HG03442 (cell line): ENCODE results near the gene DDB1.

Experiments used
- ATAC-seq: cut with Tn5 transposase; IDR thresholded peaks from one replicate; pipeline ENCODE4 v1.9.1; 2021; ENCODE audit warnings: mild to moderate bottlenecking, moderate library complexity; ENCODE audit not compliant: unreplicated experiment

DDB1 gene

GRCh38 chr11:61337706-61338470, 5.0 kb upstream of the DDB1 start:
- ATAC-seq: no peak

DNA sequence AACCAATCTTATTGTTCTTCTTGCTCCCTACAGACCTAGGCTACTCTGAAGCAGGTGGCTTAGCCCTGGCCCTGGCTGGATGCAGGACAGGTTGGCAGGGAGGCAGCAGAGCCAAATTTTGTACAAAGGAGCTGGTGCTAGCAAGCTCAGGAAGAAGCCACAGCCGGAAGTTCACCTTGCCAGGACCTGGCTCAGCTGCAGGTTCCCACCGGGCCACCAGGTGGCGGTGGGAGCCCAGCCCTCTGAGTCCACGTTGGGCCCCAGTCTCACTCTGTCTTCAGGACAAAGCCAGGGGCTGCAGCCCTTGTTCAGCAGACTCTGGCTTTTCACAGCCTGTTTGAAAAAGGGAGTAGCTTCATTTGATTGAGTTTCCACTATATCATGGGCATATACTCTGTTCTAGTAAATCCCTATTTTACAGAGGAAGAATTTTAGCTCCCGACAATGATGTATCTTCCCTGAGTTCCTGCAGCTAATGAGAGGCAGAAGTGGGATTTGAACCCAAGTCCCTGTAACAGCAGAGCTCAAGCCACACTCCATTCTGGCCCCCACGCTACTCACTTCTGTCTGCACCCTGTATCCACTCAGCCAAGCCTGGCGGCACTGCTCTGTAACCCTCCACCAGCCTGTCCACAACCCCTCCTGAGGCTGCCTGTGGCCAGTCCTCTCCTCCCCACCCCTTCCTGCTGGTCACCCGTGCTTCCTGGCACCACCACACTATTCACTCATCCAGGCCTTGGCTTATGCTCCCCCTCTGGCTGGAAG, 3.4 kb upstream of the DDB1 start:
- peak; percentile 48 for ATAC-seq

- no peak for ATAC-seq
These were observed 2.4 kb upstream of the DDB1 start for GRCh38 chr11:61335355-61335710.

- no peak for ATAC-seq
These were observed 1.8 kb upstream of the DDB1 start for GRCh38 chr11:61334434-61335354.

DNA sequence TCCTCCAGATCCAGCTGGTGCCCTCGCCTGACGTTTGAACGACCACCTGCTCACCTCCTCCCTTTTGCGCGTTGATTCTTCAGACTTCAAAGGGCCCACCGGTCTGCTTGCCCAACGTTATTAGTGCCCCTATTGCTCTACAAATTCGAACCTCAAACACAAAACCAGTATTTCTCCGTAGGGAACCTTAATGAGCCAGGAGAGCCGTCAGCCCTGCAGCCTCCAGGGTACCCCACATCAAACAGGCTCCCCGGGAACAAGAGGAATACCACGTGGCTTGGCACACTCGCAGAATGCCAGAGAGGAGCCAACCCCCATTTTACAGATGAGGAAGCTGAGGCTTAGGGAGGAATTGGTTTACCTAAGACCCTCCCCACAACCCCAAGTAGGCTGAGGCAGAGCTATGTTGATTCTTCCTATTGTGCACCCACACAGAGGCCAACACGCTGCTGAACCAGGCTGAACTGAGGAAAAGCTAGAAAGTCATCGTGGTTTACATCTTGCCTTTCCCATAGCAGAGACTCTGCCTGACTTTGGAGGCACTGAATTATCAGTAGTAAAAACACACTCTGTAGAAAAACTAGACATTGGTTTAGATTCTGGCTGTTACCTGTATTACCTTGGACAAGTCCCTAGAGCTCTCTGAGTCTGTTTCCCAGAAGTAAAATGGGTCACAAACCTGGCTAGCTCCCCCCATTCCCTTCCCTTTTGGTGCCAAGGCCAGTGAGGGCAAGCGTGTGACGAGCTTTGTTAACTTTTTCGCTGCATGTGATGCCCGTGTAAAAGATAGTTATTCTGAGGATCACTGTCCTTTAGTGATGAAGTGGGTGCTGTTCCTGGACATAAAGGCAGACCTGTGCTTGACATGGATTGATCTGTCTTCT, 887 bp upstream of the DDB1 start:
- no peak for ATAC-seq

DNA sequence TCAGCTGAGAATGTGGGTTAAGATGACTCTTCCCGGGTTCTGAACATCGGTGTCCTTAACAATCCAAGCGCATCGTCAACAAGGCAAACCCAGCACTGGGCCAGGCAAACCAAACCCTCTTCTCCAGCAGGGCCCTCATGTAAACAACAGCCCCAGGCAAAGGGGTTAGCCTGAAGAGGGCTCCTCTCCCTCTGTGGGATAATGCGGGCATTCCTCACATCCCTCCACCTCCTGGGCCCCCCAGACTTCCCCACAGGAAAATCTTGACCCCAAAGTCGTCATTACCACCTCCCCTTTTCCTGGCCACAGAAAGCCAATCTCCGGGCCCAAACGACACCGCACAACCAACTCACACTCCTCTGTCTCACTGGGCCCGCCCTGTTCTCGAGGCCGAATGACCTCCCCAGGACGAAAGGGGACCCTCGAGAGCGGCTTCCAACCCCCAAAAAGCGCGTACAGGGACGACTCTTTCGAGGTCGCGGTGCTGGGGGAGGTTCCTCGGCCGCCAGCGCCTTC, 566 bp downstream of the DDB1 start:
- no peak for ATAC-seq

GRCh38 chr11:61331651-61332050, 1.3 kb downstream of the DDB1 start:
- no peak for ATAC-seq

DNA sequence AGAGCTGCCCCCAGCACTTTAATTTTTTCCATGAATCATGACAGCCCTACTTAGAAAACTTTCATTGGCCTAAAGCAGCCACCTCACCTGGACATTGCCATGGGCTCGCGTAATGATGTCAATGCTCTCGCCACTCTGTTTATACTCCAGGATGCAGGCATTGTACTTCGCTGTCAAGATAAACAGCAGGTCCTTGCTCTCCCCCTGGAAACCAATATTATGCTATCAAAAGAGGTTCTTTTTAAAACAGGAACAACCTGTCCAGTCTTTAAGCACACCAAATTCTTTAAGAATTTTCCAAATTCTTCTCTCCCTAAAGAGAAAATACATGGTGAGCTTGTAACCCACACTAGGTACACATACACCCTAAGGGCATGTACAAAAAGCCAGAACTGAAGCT, 3.0 kb downstream of the DDB1 start:
- no peak for ATAC-seq

DNA sequence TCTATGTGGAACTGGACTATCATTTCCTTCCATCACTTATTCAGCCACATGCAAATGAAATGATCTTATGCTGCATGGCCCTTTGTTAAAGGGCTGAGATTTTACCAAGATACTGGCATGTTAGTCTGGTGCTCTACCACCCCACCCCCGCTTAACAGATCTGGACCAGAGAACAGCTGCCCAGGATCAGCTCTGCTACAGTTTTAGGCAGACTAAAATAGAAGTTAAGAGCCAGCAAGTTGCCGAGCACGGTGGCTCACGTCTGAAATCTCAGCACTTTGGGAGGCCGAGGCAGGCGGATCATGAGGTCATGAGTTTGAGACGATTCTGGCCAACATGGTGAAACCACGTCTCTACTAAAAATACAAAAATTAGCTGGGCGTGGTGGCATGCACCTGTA, 4.6 kb downstream of the DDB1 start:
- no peak for ATAC-seq

- ATAC-seq: no peak
These were observed 5.2 kb downstream of the DDB1 start for GRCh38 chr11:61327669-61328071.

DNA sequence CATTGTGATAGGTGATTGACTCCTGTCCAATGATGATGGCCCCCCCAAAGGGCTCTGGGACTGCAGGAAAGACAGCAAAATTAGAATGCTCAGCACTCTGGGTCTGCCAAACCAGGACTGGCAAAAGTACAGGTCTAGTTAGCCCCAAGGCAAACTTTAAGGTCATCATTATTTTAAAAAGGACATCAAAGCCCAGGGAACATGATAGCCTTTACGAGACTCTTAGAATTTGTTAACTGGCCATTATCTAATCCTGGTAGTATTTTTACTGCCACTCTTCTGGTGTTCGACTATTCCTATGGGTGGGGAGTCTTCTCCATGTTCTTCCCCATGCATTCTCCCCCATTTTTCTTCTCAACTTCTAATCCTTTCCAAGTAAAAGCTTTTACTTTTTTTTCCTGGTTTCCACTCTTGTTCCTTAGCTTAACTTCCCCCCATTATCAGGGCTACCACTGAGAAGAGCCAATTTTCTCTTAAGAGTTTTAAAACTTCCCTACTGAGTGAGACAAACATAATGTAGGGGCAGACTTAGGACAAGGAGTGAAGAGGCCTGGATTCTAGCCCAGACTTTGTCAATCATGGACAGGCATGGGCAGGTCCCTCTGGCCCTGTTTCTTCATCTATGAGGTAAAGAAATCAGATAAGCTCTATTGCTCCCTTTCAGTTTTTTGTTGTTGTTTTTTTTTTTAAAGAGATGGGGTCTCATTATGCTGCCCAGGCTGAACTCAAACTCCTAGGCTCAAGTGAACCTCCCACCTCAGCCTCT, 7.1 kb downstream of the DDB1 start:
- no peak for ATAC-seq

DNA sequence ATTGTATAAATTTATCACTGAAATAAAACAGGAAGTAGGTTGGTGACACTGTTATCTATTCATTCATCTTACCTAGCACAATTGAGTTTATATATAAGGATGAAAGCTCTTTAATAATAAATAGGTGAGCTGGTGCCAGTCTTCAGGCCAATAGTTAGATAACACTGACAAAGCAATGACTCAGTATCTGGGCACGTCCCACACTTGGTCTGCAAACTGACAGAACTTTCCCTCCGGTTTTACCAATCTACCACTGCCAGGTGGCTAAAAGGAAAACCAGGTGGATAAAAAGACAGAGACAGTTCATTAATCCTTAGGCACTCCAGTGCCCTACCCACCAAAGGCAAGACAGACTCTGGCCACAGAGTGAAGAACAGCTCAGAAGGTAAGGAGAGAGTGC, 17.6 kb downstream of the DDB1 start:
- ATAC-seq: no peak

GRCh38 chr11:61310749-61311148, 22.2 kb downstream of the DDB1 start:
- ATAC-seq: no peak

- no peak for ATAC-seq
These were observed 23.2 kb downstream of the DDB1 start for GRCh38 chr11:61309739-61310138.

DNA sequence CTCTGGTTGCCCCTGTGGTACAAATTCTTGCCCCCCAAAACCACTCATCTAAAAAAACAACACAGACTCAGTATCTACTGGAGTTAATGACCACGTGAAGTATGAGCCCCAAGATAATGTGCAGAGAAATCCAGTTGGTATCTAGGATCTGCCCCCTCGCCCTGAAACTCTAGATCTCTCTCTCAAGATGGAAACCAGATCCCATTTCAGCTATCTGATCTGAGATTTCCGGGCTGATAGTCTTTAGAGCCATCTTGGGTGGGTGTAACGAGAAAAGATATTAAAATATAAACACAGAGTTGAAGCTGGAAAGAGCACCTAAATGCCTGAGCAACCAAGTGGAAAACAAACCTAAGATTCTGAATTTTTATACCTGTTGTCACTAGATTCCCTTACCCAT, 23.8 kb downstream of the DDB1 start:
- ATAC-seq: no peak

GRCh38 chr11:61307354-61307753, 25.6 kb downstream of the DDB1 start:
- ATAC-seq: no peak

GRCh38 chr11:61306221-61306620, 26.7 kb downstream of the DDB1 start:
- ATAC-seq: no peak

- no peak for ATAC-seq
These were observed 27.5 kb downstream of the DDB1 start for GRCh38 chr11:61305417-61305816.

GRCh38 chr11:61303725-61304124, 29.2 kb downstream of the DDB1 start:
- no peak for ATAC-seq

GRCh38 chr11:61302550-61302949, 30.4 kb downstream of the DDB1 start:
- no peak for ATAC-seq
